Naive thymus-derived CD4-positive, alpha-beta T cell (primary cell): ENCODE results near the gene TFAP2E. TPM values are rescaled to one million over a fixed set of nuclear protein-coding genes. Genes with fewer than 3 reads are reported as not detected.
"Not testable (repeated sequence)": the region's sequence is repeated elsewhere in the genome, so short reads cannot be mapped to it uniquely, and the experiment has no call there.

Experiments
- ATAC-seq: fragments of 150-1000 bp; cut with Tn5 transposase; 2 replicates; pipeline ENCODE4 v1.10.0; 2021; ENCODE audit warnings: mild to moderate bottlenecking, moderate library complexity
- CTCF ChIA-PET: fragments of 350-600 bp; sonication (Branson Sonifier 250); formaldehyde crosslinking; loops from one replicate; lab custom pipeline; 2021; ENCODE audit warnings: antibody characterized with exemption; lab: Charles Lee
- POLR2A ChIA-PET: fragments of 350-600 bp; sonication (Branson Sonifier 250); formaldehyde crosslinking; loops from one replicate; lab custom pipeline; 2021; ENCODE audit warnings: antibody characterized with exemption, inconsistent platforms; lab: Charles Lee
- DNase-seq, 9 donors: peaks; one replicate each; pipeline versions ENCODE4 v3.0.0 to v3.0.0-alpha.2; 2020 to 2022; ENCODE audit warnings: mixed read lengths in 1 of 9
- H3K27ac ChIP-seq: one replicate; pipeline ENCODE4 v1.7.0; 2013; ENCODE audit warnings: mild to moderate bottlenecking, low read depth, low read length, moderate library complexity
- H3K27me3 ChIP-seq, 2 donors: one replicate each; pipeline ENCODE4 v1.7.0; 2013; ENCODE audit warnings: low read length in 2 of 2, mild to moderate bottlenecking in 2 of 2, moderate library complexity in 2 of 2; ENCODE audit not compliant: control insufficient read depth in 2 of 2, insufficient read depth in 2 of 2
- H3K36me3 ChIP-seq, 3 experiments: 1 replicate in 2 of 3; 2 replicates in 1 of 3; pipeline ENCODE4 v1.7.0; 2013; ENCODE audit warnings: low read length in 3 of 3, mild to moderate bottlenecking in 3 of 3, moderate library complexity in 1 of 3; ENCODE audit not compliant: insufficient read depth in 3 of 3, control insufficient read depth in 2 of 3
- H3K4me1 ChIP-seq, 2 donors: one replicate each; pipeline ENCODE4 v1.7.0; 2013; ENCODE audit warnings: low read length in 2 of 2, mild to moderate bottlenecking in 2 of 2, moderate library complexity in 1 of 2; ENCODE audit not compliant: control insufficient read depth in 2 of 2, insufficient read depth in 2 of 2
- H3K4me3 ChIP-seq: 2 replicates; pipeline ENCODE4 v1.7.0; 2013; ENCODE audit warnings: mild to moderate bottlenecking, low read length
- H3K9me3 ChIP-seq, 3 experiments: 1 replicate in 2 of 3; 2 replicates in 1 of 3; pipeline ENCODE4 v1.7.0; 2013; ENCODE audit warnings: low read length in 3 of 3; ENCODE audit not compliant: control insufficient read depth in 2 of 3
- H3K27ac Mint-ChIP-seq, 9 donors: one replicate each; pipeline ENCODE4 v1.8.0; 2020 to 2022; ENCODE audit warnings: mixed read lengths in 9 of 9, mild to moderate bottlenecking in 8 of 9, moderate library complexity in 5 of 9, inconsistent platforms in 2 of 9
- H3K27me3 Mint-ChIP-seq, 5 donors: one replicate each; pipeline ENCODE4 v1.8.0; 2021 to 2022; ENCODE audit warnings: mixed read lengths in 5 of 5, mild to moderate bottlenecking in 1 of 5
- H3K36me3 Mint-ChIP-seq, 5 donors: one replicate each; pipeline ENCODE4 v1.8.0; 2020 to 2022; ENCODE audit warnings: mixed read lengths in 5 of 5, mild to moderate bottlenecking in 3 of 5, inconsistent platforms in 1 of 5
- H3K4me1 Mint-ChIP-seq, 7 donors: one replicate each; pipeline ENCODE4 v1.8.0; 2020 to 2022; ENCODE audit warnings: mixed read lengths in 7 of 7, mild to moderate bottlenecking in 3 of 7, inconsistent platforms in 1 of 7
- H3K4me3 Mint-ChIP-seq, 10 donors: one replicate each; pipeline ENCODE4 v1.8.0; 2020 to 2022; ENCODE audit warnings: mild to moderate bottlenecking in 10 of 10, mixed read lengths in 10 of 10, moderate library complexity in 6 of 10, inconsistent platforms in 2 of 10
- H3K9me3 Mint-ChIP-seq, 11 donors: one replicate each; pipeline ENCODE4 v1.8.0; 2020 to 2022; ENCODE audit warnings: mixed read lengths in 11 of 11, mild to moderate bottlenecking in 4 of 11, inconsistent platforms in 1 of 11, moderate library complexity in 1 of 11
- intact Hi-C, 2 donors: fragments of 100-400 bp; cut with micrococcal nuclease; formaldehyde crosslinking; loops; one replicate each; pipeline ENCODE4 v1.15.1; 2023
- polyA plus RNA-seq, 2 donors: library from polyadenylated mRNA; unstranded; fragments of 300-500 nt; fragmentation: Illumina TruSeq; gene quantifications; one replicate each; pipeline ENCODE4 v1.2.3, GENCODE V29; 2021
- total RNA-seq, 6 experiments: library from RNA in 5 of 6; stranded (reverse) in 5 of 6; gene quantifications; 1 replicate in 5 of 6; 2 replicates in 1 of 6; pipeline ENCODE4 v1.2.3 and lab custom pipeline; 2021 to 2026

Gene TFAP2E
- total and polyA plus RNA-seq, 7 experiments from 2014 or later: 0.13 to 4.2 (median 1.3) TPM

- H3K4me1 ChIP-seq: peaks cover 9 to 13% of the 10 kb centered on the region in 2 donors
- peak overlapping the region; percentile 57 for H3K4me3 ChIP-seq
- CTCF ChIA-PET: interaction anchor here (0.7 to 1.3 kb wide), 6 partner anchors 8 to 151 kb away, joined by 3 to 7 read pairs (median 4); no protein-coding TSS in a partner anchor
- H3K36me3 Mint-ChIP-seq: peaks cover 0 to 6% (median 0%) of the 10 kb centered on the region in 5 donors
- H3K36me3 ChIP-seq: no peaks in the 10 kb centered on the region
- H3K9me3 Mint-ChIP-seq: peaks cover 0 to 4% (median 0%) of the 10 kb centered on the region in 11 donors
- intact Hi-C loops: loop anchor here (2.0 to 5.0 kb wide), 2 partner anchors 21 to 65 kb away; partner anchors contain the start of genes PSMB2 (in 2 of the 2), KIAA0319L (in 1 of the 2) and NCDN (in 1 of the 2)
- peak overlapping the region; percentile 40 to 98 (median 74) for H3K27ac Mint-ChIP-seq
- POLR2A ChIA-PET: interaction anchor here (0.7 to 1.6 kb wide), 8 partner anchors 14 to 192 kb away, joined by 3 to 4 read pairs (median 4); partner anchors contain the start of genes KIAA0319L and NCDN
- H3K27me3 Mint-ChIP-seq: peaks cover 0 to 39% (median 0%) of the 10 kb centered on the region in 5 donors
- H3K4me1 Mint-ChIP-seq: peaks cover 15 to 38% (median 24%) of the 10 kb centered on the region in 7 donors
- no peaks in the 10 kb centered on the region for H3K27me3 ChIP-seq
- ATAC-seq: peak; percentile 83
- H3K9me3 ChIP-seq: no peaks in the 10 kb centered on the region
- peak overlapping the region; percentile 78 to 96 (median 86) for H3K4me3 Mint-ChIP-seq
- peak overlapping the region; percentile 24 for H3K27ac ChIP-seq
- peak in 8 of 9 donors; percentile 44 to 65 (median 60) for DNase-seq
Measured at GRCh38 chr1:35577071-35577998, 4.2 kb downstream of the TFAP2E start.

- ChIA-PET POLR2A (interaction anchor here (0.8 to 0.9 kb wide), 2 partner anchors 8 to 188 kb away, joined by 4 read pairs; partner anchors contain the start of gene TFAP2E), CTCF (no interaction called here)
- no peaks in the 10 kb centered on the region for H3K36me3 ChIP-seq
- DNase-seq (no peak), ATAC-seq (no peak)
- no peaks in the 10 kb centered on the region for H3K27me3 ChIP-seq
- no peaks in the 10 kb centered on the region for H3K9me3 ChIP-seq
- H3K27ac Mint-ChIP-seq: no peak overlapping the region
- H3K4me1 Mint-ChIP-seq: peaks cover 10 to 21% (median 16%) of the 10 kb centered on the region in 7 donors
- H3K4me3 ChIP-seq: no peak overlapping the region
- peaks cover 0 to 6% (median 0%) of the 10 kb centered on the region in 5 donors for H3K36me3 Mint-ChIP-seq
- peaks cover 0 to 4% (median 0%) of the 10 kb centered on the region in 11 donors for H3K9me3 Mint-ChIP-seq
- H3K4me3 Mint-ChIP-seq: no peak overlapping the region
- intact Hi-C loops: no loop called here
- H3K27me3 Mint-ChIP-seq: peaks cover 0 to 16% (median 0%) of the 10 kb centered on the region in 5 donors
- no peak overlapping the region for H3K27ac ChIP-seq
- peaks cover 9 to 12% of the 10 kb centered on the region in 2 donors for H3K4me1 ChIP-seq
Measured at GRCh38 chr1:35580949-35581388, 7.9 kb downstream of the TFAP2E start.

- H3K27me3 ChIP-seq, CTCF ChIA-PET, H3K27ac Mint-ChIP-seq, intact Hi-C loops, H3K4me1 ChIP-seq, ATAC-seq, H3K4me3 ChIP-seq, H3K27me3 Mint-ChIP-seq, H3K9me3 ChIP-seq, H3K36me3 ChIP-seq, H3K27ac ChIP-seq, H3K9me3 Mint-ChIP-seq, DNase-seq, H3K36me3 Mint-ChIP-seq, H3K4me3 Mint-ChIP-seq: not testable (repeated sequence)
- POLR2A ChIA-PET: interaction anchor here (0.7 to 0.9 kb wide), 2 partner anchors 9 to 146 kb away, joined by 3 to 4 read pairs; partner anchors contain the start of gene TFAP2E
- H3K4me1 Mint-ChIP-seq: peaks cover 7 to 14% (median 10%) of the 10 kb centered on the region in 7 donors
Measured at GRCh38 chr1:35581621-35582020, 8.5 kb downstream of the TFAP2E start.

GRCh38 chr1:35585281-35585680 is 12.2 kb downstream of the TFAP2E start:
- intact Hi-C loops: no loop called here
- no peak overlapping the region for H3K4me3 Mint-ChIP-seq
- Histone ChIP-seq H3K27ac (no peak overlapping the region), H3K27me3 (no peaks in the 10 kb centered on the region), H3K4me1 (no peaks in the 10 kb centered on the region), H3K9me3 (no peaks in the 10 kb centered on the region), H3K36me3 (no peaks in the 10 kb centered on the region), H3K4me3 (no peak overlapping the region)
- ATAC-seq (no peak), DNase-seq (no peak)
- POLR2A ChIA-PET: no interaction called here
- no peaks in the 10 kb centered on the region for H3K27me3 Mint-ChIP-seq
- peaks cover 0 to 2% (median 0%) of the 10 kb centered on the region in 11 donors for H3K9me3 Mint-ChIP-seq
- H3K4me1 Mint-ChIP-seq: peaks cover 0 to 6% (median 0%) of the 10 kb centered on the region in 7 donors
- H3K36me3 Mint-ChIP-seq: peaks cover 0 to 12% (median 0%) of the 10 kb centered on the region in 5 donors
- CTCF ChIA-PET: interaction anchor here (0.7 kb wide), 1 partner anchor 134 kb away, joined by 3 read pairs; no protein-coding TSS in a partner anchor
- H3K27ac Mint-ChIP-seq: no peak overlapping the region

GRCh38 chr1:35585805-35586204 is 12.7 kb downstream of the TFAP2E start:
- H3K4me3 Mint-ChIP-seq, DNase-seq, H3K27me3 Mint-ChIP-seq, H3K27me3 ChIP-seq, ATAC-seq, H3K4me1 ChIP-seq, H3K4me1 Mint-ChIP-seq, H3K4me3 ChIP-seq, H3K27ac ChIP-seq, H3K9me3 Mint-ChIP-seq, H3K9me3 ChIP-seq, POLR2A ChIA-PET, H3K36me3 ChIP-seq, intact Hi-C loops, H3K27ac Mint-ChIP-seq: not testable (repeated sequence)
- CTCF ChIA-PET: interaction anchor here (0.9 kb wide), 1 partner anchor 17 kb away, joined by 4 read pairs; no protein-coding TSS in a partner anchor
- peaks cover 0 to 12% (median 0%) of the 10 kb centered on the region in 5 donors for H3K36me3 Mint-ChIP-seq

- Histone ChIP-seq H3K36me3 (no peaks in the 10 kb centered on the region), H3K4me3 (no peak overlapping the region), H3K9me3 (no peaks in the 10 kb centered on the region), H3K4me1 (no peaks in the 10 kb centered on the region), H3K27ac (no peak overlapping the region), H3K27me3 (no peaks in the 10 kb centered on the region)
- POLR2A ChIA-PET: no interaction called here
- no peak overlapping the region for H3K27ac Mint-ChIP-seq
- intact Hi-C loops: no loop called here
- H3K36me3 Mint-ChIP-seq: peaks cover 0 to 17% (median 0%) of the 10 kb centered on the region in 5 donors
- H3K4me3 Mint-ChIP-seq: no peak overlapping the region
- ATAC-seq (no peak), DNase-seq (no peak)
- H3K4me1 Mint-ChIP-seq: peaks cover 0 to 6% (median 0%) of the 10 kb centered on the region in 7 donors
- peaks cover 0 to 2% (median 0%) of the 10 kb centered on the region in 11 donors for H3K9me3 Mint-ChIP-seq
- CTCF ChIA-PET: no interaction called here
- H3K27me3 Mint-ChIP-seq: no peaks in the 10 kb centered on the region
Measured at GRCh38 chr1:35586808-35587207, 13.7 kb downstream of the TFAP2E start.
